HG03060 (cell line): ENCODE measurements around the gene SFTA2.

Experiments used
- ATAC-seq: cut with Tn5 transposase; IDR thresholded peaks from one replicate; pipeline ENCODE4 v1.9.1; 2021; ENCODE audit warnings: low read depth, moderate number of reproducible peaks; ENCODE audit not compliant: unreplicated experiment

Gene SFTA2

DNA sequence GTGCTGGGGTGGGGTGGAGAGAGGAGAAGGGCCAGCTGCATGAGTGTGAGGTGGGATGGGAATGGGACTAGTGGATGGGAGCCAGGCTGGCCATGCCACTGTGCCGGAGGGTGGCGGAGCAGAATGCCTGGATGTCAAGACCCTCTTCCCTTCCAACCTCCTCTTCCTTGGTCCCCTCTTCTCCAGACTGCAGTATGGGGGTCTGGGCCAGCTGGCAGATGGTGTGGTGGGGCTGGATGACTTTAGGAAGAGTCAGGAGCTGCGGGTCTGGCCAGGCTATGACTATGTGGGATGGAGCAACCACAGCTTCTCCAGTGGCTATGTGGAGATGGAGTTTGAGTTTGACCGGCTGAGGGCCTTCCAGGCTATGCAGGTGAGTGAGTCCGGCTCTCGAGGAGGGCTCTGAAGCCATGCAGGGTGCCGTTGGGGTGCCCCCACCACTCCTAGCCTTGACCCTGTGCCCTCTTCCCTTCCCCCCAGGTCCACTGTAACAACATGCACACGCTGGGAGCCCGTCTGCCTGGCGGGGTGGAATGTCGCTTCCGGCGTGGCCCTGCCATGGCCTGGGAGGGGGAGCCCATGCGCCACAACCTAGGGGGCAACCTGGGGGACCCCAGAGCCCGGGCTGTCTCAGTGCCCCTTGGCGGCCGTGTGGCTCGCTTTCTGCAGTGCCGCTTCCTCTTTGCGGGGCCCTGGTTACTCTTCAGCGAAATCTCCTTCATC, 40.0 kb downstream of the SFTA2 start:
- ATAC-seq = no peak

DNA sequence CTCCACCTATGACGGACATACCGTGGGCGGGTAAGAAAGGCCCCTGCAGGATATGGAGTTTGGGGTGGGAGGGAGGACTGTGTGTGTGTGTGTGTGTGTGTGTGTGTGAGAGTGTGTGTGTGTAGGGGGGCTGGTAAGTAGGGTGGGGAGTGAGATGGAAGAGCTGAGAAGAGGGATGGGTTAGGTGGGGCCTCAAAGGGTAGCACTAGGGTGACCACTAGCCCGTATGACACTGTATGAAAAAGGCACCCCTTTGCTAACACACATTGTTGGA, 40.6 kb downstream of the SFTA2 start:
- ATAC-seq = no peak

DNA sequence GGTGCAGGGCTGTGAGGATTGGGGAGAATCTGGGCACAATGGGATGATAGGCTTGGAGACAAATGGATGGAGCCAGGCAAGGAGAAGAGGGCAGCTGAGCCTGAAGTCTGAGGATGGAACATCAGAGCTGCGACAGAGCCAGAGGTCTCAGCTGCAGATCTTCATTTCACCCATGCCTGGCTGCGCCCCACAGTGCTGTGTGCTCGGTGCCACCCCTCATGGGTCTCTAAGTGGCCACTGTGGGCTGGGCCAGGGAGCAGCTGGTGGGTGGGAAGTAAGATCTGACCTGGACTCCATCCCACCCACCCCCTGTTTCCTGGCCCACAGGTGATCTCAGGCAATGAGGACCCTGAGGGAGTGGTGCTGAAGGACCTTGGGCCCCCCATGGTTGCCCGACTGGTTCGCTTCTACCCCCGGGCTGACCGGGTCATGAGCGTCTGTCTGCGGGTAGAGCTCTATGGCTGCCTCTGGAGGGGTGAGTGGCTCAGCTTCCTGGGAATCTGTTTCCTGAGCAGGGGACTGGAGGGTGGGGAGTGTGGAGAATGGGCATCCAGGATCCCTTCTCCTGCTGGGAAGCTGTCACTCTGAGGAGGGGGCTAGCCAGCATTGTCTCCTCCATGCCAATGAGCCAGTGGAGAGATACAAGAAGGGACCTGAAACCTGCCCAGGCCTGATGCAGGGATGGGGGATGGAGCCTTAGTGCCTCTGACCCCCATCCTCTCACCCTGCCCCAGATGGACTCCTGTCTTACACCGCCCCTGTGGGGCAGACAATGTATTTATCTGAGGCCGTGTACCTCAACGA, 41.1 kb downstream of the SFTA2 start:
- no peak for ATAC-seq

DNA sequence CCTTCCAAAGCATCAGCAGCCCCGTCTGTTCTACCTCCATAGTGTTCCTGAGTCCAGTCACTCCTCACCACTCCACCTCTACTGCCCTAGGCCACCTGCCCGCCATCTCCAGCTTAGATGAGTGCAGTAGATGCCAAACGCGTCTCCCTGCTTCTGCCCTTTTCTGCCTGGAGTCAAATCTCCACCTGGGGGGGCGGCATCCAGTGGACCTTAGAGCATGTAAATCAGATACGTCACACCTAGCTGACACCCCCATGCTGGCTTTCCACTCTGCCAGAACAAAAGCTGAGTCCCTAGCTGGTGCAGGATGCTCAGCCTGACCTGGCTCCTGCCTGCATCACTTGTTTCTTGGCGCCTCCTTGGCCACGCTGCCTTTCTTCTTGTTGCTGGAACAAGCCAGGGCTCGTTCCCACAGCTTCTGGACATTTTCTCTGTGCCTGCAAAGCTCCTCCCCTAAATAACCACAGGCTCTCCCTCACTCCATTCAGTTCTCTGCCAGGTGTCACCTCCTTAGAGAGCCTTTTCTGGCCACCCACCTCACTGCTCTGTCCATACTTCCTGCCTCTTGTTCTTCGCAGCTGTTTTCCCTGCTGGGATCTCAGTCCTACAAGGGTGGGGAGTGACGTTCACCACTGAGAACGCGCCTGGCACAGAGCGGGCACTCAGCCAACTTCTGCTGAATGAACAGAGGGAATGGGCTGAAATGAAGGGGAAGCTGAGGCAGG, 41.9 kb downstream of the SFTA2 start:
- no peak for ATAC-seq

DNA sequence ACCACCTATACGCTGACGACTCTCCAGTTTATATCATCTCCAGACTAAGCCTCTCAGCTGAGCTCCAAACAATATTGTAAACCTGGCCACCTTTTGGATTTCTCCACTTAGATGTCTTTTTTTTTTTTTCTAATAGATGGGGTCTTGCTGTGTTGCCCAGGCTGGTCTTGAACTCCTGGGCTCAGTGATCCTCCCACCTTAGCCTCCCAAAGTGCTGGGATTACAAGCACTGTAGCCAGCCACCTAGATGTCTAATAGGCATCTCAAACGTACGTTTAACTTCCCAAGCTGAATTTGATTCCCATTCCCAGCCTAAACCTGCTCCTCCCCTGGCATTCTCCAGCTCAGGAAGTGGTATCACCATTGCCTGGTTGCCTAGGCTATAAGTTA, 42.5 kb downstream of the SFTA2 start:
- no peak for ATAC-seq

DNA sequence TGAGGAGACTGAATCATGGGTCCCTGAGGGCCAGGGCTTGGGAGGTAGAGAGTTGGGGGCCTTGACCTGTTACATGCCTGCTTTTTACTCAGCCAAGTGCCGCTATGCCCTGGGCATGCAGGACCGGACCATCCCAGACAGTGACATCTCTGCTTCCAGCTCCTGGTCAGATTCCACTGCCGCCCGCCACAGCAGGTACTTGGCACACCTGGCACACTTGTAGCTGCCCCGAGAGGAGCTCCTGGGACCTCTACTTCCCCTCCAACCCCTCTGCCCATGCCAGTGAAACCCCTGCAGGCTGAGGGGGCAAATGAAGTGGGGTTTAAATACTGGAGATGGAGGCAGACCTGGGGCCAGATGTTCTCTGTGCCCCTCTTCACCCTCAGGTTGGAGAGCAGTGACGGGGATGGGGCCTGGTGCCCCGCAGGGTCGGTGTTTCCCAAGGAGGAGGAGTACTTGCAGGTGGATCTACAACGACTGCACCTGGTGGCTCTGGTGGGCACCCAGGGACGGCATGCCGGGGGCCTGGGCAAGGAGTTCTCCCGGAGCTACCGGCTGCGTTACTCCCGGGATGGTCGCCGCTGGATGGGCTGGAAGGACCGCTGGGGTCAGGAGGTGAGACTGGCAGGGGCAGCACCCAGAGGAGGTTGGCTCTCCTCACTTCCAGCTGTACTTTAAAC, 43.0 kb downstream of the SFTA2 start:
- no peak for ATAC-seq

DNA sequence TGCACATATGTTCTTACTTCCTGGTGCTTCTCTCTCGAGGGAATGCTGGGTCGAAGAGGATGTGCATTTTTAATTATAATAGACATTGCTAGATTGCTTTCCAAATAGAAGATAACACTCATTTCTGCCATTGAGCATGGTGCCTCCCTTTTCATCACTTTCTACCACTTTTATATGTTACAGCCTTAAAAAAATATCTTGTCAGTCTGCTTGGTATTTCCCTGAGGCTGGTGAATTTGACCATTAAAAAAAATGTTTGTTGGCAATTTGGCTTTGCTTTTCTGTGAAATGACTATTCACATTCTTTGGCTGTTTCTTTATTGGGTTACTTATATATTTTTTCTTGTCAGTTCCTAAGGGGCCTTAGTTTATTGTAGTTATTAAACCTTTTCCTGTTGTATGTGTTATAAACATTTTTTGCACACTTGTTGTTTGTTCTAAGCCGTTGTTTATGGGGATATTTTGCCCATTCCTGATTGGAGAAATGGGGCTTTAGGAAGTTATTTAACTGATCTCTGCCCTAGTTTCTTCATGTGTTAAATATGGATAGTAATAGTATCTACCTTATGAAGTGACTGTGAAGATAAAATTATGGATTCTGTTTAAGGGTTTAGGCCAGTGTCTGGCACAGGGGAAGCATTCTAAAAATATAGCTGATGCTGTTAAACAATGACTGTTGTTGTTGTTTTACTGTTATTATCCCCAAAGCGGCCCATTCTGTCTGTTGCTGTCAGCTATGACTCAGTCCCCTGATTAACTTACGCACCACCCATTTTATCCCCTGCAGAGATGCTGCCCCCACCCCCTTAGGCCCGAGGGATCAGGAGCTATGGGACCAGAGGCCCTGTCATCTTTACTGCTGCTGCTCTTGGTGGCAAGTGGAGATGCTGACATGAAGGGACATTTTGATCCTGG, 43.8 kb downstream of the SFTA2 start:
- ATAC-seq = no peak

DNA sequence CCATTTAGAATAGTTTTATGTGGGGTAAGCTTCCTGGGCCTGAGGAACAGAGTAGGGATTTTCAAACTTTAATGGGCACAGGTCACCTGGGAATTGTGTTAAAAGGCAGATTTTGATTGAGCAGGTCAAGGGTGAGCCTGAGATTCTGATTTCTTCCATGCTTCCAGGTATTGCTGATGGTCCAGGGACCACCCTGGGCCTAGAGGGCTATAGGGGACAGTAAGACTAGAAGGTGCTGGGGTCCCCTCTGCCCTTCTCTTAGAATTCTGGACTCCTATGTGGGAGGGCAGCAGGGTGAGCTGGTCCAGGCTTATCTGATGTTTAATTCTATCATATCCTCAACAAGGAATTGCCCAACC, 45.1 kb downstream of the SFTA2 start:
- ATAC-seq = no peak

DNA sequence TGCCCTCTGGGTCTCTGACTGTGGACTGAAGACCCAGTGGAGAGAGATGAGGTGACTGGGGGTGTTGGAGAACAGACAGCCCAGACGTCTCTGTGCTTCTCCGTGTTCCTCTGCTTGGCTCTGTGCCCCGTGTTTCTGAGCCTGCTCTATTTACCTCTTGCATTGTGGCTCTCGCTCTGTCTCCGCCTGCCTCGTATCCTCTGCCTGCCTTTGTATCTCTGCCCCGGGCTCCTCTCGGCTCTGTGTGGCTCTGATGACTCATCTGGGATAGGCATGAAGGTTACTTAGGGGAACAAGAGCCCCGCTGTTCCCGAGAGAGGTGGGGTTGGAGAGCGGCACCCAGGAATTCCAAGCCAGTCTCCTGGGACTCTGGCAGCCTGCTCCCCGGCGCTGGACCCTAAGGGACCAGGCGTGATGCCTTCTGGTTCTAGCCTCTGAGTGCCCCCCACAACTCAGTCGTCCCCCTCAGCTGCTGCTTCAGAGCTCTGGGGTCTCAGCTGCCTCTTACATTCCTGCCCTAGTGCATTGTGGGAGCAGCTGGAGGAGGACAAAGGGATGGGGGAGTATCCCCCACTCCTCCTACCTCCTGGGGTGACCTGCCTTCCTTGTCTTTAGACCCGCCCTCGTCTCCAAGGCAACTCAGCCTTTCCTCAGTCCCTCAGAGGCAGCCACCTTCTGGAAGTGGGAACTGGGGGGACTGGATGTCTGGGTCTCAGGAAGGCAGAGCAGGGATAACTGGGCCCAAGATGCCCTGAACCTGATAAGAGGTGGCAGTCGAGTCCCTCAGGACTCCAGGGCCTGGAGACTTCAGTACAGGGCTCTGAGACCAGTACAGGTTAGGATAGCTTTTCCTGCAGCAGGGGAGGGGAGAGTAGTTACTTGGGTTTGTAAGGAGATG, 45.7 kb downstream of the SFTA2 start:
- ATAC-seq = no peak

DNA sequence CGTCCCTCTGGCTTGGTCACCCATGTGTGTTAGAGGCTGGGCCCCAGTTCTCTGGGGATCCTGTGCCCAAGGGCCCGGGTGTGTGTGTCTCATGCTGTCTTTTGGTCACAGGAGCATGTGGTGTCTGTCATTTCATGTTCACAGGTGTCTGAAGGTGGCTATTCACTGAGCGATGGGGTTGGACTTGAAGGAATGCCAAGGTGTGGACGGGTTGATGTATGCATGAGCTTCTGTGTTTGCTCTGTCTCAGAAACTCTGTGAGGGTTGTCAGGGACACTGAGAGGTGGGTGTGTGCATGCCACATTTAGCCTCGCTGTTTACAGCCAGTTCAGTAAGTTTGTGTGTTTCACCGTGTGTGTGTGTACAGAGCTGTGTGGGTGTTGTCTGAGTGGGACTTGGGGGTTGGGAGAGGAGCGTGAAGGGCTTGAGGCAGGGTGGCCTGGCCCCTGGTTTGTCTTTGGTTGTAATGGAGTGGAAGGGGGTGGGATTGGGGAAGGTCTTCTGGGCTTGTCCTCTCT, 46.4 kb downstream of the SFTA2 start:
- ATAC-seq = no peak

DNA sequence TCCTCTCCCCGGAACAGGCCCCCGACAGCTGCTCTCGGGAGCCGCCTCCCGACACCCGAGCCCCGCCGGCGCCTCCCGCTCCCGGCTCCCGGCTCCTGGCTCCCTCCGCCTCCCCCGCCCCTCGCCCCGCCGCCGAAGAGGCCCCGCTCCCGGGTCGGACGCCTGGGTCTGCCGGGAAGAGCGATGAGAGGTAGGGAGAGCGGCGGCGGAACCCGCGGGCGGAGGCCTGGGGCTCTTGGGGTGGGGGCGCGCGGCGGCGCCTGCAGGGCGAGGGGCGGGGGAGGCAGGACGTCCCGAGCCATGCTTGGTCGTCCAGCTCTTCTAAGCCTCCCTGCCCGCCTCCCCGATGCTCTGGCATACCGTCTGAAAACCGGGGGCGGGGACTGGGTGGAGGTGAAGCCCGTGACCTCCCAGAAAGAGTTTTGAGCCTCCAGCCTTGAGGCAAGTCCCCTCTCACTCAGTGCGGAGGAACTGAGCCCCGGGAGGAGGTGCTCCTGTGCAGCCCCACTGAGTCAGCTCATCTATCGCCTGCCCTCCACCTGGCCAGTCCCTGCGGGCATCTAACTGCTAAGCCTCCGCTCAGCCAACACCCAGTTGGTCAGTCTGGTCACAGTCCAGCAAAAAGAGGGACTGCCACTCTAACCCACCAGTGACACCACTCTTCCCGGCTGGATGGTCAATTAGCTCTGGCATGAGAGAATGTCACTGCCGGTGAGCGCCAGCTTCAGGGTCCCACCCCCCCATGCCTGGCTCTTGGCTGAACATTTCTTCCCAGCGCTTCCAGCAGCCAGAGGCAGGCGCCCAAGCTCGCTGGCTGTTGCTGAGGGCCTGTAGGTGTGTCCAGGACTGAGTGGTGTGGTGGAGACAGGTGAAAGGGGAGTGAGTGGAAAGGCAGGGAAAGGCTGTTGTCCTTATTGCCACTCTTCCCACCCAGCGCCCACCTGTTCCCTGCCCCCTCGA, 47.2 kb downstream of the SFTA2 start:
- no peak for ATAC-seq

DNA sequence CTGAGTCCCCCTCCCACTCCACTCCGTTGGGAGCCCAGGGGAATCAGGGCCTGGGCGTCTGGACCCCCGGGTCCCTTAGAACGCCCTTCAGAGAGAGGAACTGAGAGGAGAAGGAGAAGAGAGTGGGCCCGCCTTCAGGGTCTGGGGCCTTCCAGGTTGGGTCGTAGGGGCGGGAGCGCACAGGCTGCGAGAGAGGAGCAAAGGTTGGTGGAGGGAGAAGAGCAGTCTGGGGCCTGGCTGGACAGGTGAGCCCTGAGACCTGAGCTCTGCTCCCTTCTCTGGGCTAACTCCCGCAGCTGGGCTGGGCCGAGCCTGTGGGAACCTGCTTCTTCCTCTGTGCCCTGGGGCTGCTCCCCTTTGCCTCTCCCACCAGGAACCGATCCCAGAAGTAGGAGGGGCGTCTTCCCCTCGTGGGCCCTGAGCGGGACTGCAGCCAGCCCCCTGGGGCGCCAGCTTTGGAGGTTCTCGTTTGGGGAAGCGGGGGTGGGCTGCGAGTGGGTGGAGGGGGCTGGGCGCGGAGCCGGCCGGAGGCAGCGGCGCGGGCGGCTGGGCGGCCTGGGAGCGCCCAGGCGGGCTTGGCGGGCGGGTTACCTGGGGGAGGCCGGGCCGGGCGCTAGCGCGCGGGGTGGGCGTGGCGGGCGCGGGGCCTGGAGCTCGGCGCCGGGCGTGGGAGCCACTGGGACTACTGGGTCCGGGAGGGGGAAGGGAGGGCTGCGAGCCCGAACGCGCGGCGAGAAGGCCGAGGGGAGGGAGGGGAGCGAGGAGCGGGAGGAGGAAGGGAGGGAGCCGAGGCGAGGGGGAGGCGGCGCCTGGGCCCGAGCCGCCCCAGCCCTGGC, 48.1 kb downstream of the SFTA2 start, which contains the start of gene DDR1:
Gene DDR1 (plus strand): TSS at position 835 of the 836 bp plus-strand sequence. CDS start 4,211 bp downstream, outside the sequence.
- ATAC-seq = no peak

DNA sequence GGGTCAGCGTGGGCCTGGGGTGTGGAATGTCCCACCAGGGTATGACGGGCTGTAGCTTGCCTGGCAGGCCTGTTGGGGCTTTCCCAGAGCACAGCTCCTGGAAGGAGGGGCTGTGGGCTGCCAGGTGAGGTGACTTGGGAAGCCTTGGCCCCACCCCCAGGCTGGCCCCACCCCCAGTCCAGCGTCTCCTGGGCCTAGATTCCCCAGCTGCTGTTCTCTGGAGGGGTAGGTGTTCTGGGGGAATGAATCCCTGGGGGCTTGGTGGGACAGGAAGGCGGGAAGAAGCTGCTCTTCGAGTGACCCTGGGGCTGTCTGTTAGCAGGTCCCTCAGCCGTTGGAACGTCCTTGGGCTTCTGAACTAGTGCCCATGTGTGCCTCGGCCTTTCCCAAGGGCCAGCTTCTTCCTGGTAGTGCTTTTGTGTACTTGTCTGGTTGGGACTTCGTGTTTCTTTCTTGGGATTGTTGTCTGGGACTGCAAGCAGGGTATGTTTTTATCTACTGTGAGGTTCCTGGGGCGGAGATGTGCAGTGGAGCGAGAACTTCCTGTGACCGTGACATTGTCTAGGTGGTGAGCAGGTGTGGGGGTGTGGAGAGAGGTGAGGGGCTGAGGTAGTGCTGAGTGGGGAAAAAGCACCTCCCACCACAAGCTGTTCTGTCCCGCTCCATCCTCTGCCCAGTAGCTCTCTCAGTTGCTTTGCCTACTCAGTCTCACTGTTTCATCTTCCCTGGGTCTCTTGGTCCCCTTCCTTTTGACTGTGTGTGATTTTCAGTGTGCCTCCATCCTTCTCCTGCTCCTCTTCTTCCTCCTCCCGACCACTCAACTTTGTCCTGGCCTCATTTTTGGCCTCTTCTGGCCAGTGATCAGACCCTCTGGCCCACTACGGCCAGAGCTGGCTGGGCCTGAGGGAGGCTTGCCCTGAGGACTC, 48.9 kb downstream of the SFTA2 start:
- ATAC-seq = no peak

DNA sequence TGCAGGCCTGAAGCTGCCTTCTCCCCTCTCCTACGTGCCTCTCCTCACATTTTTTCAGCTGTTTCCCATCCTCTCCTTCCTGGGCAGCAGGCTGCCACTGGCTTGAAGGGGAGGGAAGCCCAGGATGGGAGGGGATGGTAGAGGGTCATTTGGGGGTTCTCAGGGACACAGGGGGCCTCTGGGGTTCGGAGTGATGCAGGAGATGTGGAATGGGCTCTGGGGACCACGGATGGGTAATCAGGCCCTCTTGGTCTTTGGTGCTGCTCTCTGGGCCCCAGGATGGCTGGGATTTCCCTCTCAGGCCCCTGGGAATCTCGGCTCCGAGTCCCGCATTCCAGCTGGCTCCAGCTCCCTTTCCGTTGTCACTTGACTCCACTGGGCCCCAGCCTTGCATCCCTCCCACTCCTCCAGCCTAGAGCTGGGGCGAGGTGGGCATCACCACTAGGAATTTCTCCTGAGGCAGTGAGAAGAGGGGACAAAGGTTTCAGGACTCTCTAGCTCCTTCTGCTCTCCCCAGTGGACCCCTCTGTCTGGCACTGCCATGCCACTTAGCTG, 49.7 kb downstream of the SFTA2 start:
- no peak for ATAC-seq

DNA sequence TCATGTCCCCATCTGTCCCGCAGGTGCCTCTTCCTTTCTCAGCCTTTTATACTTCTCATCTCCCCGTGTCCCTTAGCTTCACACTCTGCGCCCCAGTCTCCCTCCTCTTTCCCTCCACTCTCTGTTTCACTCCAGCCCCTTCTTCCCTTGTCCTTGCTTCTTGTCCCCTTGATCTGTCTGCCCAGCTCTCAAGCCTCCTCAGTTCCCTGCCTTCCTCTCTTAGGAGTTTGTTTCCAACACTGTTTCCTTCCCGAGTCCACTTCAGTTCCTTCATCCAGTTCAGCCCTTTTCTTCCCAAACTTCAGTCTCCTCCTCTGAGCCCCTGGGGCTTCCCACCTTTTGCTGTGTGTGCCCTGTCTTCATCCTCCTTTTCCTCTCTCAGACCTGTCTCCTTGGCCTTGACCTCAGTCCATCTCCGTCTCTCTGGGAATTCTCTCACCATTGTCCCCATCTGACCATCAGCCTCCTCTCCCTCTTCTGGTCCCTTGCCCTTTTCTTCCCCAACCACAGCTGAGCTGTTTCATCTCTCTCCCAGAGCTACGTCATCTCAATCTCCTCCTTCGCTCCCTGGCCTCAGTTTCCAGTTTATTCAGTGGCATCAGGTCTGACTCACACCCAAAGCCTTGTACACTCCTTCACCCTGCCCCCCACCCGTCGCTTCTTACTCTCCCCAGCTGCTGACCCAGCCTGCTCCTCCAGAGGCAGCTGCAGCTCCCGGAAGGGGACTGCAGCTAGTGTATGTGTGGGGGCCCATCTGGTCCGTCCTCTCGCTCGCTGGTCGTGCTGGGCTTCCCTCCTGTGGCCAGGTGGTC, 50.4 kb downstream of the SFTA2 start:
- no peak for ATAC-seq
